ENCODE results near the gene DECR2.

DECR2 gene

DNA sequence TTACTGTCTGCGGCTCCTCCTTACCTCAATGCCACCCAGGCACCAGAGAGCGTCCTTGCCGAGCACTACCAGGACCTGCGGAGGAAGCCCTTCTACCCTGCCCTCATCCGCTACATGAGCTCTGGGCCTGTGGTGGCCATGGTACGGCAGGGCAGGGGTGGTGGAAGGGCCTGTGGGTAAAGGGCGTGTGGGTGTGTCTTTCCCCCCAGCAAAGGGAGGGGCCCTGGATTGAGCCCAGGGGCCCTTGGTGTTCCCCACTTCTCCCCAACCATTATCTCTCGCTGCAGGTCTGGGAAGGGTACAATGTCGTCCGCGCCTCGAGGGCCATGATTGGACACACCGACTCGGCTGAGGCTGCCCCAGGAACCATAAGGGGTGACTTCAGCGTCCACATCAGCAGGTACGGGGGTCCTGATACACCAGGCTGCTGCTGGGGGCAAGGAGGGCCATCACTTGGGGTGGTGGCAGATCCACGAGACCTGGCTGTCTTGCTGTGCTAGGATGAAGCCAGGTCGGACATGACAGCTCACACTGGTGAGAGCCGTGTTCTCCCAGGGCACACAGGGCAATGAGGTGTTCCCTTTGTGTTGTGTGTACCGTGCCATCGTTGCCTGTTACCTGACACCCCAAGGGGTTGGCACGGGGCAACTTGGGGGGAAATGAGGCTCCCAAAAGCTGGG lies 2.2 kb upstream of the DECR2 start:
- Histone ChIP-seq H3K36me3 (ENCODE audit: control insufficient read depth, insufficient read depth, low read length) (no peaks in the 10 kb centered on the region; the same call in none of the 2 replicates), H3K27me3 (replicated peaks; ENCODE audit: control insufficient read depth, insufficient read depth, low read length) (no peaks in the 10 kb centered on the region), H3K4me3 (replicated peaks; ENCODE audit: low read depth, low read length) (no peak overlapping the region)
- TF ChIP-seq, protein P1, sequence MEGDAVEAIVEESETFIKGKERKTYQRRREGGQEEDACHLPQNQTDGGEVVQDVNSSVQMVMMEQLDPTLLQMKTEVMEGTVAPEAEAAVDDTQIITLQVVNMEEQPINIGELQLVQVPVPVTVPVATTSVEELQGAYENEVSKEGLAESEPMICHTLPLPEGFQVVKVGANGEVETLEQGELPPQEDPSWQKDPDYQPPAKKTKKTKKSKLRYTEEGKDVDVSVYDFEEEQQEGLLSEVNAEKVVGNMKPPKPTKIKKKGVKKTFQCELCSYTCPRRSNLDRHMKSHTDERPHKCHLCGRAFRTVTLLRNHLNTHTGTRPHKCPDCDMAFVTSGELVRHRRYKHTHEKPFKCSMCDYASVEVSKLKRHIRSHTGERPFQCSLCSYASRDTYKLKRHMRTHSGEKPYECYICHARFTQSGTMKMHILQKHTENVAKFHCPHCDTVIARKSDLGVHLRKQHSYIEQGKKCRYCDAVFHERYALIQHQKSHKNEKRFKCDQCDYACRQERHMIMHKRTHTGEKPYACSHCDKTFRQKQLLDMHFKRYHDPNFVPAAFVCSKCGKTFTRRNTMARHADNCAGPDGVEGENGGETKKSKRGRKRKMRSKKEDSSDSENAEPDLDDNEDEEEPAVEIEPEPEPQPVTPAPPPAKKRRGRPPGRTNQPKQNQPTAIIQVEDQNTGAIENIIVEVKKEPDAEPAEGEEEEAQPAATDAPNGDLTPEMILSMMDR (IDR thresholded peaks at IDR 0.05; ENCODE audit: insufficient read depth, low read length, poor library complexity, severe bottlenecking): no peak
- no peak for DNase-seq (ENCODE audit: extremely low read depth, insufficient read length)

DNA sequence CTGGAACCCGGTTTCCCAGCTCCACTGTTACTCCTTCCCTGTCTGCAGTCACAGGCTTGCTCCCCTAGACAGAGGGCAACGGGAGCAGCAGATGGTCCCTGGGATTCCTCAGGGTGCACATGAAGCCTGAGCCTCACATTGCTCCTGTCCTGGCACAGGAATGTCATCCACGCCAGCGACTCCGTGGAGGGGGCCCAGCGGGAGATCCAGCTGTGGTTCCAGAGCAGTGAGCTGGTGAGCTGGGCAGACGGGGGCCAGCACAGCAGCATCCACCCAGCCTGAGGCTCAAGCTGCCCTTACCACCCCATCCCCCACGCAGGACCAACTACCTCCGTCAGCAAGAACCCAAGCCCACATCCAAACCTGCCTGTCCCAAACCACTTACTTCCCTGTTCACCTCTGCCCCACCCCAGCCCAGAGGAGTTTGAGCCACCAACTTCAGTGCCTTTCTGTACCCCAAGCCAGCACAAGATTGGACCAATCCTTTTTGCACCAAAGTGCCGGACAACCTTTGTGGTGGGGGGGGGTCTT lies 1.6 kb upstream of the DECR2 start:
- Histone ChIP-seq H3K4me3 (replicated peaks; ENCODE audit: low read depth, low read length) (peak overlapping the region; percentile 93), H3K36me3 (ENCODE audit: control insufficient read depth, insufficient read depth, low read length) (no peaks in the 10 kb centered on the region; the same call in none of the 2 replicates), H3K27me3 (replicated peaks; ENCODE audit: control insufficient read depth, insufficient read depth, low read length) (no peaks in the 10 kb centered on the region)
- TF ChIP-seq, protein P1 (IDR thresholded peaks at IDR 0.05; ENCODE audit: insufficient read depth, low read length, poor library complexity, severe bottlenecking): no peak
- no peak for DNase-seq (ENCODE audit: extremely low read depth, insufficient read length)

DNA sequence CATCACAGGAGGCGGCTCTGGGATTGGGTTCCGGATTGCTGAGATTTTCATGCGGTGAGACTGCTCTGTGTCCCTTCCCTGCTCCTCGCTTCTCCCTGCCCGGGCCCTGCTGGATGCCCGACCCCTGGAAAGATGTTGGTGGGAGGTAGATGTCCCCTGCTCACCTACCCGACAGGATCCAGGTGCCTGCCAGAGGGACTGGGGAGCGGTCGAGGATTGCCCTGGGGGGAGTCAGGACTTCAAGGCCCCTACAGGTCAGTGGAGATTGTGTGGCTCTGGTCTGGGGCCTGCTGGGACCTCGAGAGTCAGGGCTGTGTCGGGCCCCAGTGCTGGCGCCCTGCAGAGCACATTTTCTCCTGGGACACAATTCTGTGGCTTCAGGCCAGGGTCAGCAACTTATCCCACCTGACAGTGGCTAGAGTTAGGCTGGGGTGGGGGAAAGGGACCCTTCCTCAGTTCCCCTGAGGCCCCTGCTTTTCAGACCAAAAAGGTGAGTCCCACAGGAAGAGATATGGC lies 3.3 kb downstream of the DECR2 start:
- Histone ChIP-seq H3K36me3 (ENCODE audit: control insufficient read depth, insufficient read depth, low read length) (no peaks in the 10 kb centered on the region), H3K27me3 (replicated peaks; ENCODE audit: control insufficient read depth, insufficient read depth, low read length) (no peaks in the 10 kb centered on the region), H3K4me3 (replicated peaks; ENCODE audit: low read depth, low read length) (no peak overlapping the region)
- TF ChIP-seq, protein P1 (IDR thresholded peaks at IDR 0.05; ENCODE audit: insufficient read depth, low read length, poor library complexity, severe bottlenecking): no peak
- no peak for DNase-seq (ENCODE audit: extremely low read depth, insufficient read length)

DNA sequence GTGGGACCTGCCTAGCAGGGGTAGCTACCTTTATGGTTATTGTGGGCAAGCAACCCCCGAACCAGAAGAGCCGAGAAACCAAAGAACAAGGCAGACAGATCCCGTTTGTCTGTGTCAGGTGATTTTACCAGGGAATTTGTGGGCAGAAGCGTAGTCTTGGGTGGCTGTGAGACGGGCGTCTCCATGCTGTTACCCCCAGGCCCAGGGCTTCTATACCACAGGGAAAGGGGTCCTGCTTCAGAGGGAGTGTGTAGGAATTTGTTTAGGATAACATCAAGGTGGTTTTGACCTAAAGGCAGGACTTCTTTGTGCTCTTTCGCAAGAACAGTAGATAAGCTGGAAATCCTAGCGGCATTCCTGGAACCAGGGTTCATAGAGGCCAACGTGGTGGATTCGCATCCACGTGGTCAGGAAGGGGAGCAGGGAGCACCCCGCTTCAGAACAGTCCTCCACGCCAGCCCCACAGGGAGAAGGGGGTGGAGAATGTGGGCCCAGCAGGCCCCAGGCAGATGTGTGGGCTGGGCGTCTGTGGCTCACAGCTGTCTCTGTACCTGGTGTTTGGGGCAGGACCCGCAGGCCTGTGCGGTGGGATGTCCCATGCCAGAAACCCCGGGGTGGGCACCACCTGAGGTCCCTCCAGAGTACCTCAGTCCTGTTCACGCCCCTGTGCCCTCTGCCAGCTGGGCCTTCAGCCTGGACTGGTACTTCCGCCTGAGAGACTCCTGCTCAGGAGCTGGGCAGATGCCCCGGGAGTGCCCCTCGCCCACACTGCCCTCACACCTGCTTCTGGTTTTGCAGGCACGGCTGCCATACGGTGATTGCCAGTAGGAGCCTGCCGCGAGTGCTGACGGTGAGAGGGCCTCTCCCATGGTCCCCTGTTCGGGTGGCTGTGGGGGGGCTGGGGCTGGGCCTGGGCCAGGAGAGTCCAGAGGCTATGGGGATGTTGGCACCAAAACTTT lies 4.1 kb downstream of the DECR2 start:
- no peak for DNase-seq (ENCODE audit: extremely low read depth, insufficient read length)
- TF ChIP-seq, protein P1 (IDR thresholded peaks at IDR 0.05; ENCODE audit: insufficient read depth, low read length, poor library complexity, severe bottlenecking): no peak
- H3K36me3 ChIP-seq (ENCODE audit: control insufficient read depth, insufficient read depth, low read length): no peaks in the 10 kb centered on the region
- no peaks in the 10 kb centered on the region for H3K27me3 ChIP-seq (replicated peaks; ENCODE audit: control insufficient read depth, insufficient read depth, low read length)
- H3K4me3 ChIP-seq (replicated peaks; ENCODE audit: low read depth, low read length): no peak overlapping the region

DNA sequence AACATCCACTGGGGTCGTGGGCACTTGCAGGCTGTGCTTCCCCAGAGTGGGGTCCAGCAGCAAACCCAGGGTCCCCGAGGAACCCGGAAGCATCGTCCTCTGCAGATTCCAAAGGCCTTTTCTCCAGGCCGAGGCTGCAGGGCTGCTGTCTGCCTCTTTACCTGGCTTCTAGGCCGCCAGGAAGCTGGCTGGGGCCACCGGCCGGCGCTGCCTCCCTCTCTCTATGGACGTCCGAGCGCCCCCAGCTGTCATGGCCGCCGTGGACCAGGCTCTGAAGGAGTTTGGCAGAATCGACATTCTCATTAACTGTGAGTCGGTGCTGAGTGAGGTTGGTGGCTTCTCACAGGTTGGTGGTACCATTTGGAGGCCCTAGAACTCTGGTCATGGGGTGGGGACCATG lies 5.6 kb downstream of the DECR2 start:
- H3K27me3 ChIP-seq (replicated peaks; ENCODE audit: control insufficient read depth, insufficient read depth, low read length): no peaks in the 10 kb centered on the region
- no peak for DNase-seq (ENCODE audit: extremely low read depth, insufficient read length)
- no peak overlapping the region for H3K4me3 ChIP-seq (replicated peaks; ENCODE audit: low read depth, low read length)
- H3K36me3 ChIP-seq (ENCODE audit: control insufficient read depth, insufficient read depth, low read length): peaks cover 3% of the 10 kb centered on the region; the same call in 1 of the 2 replicates
- TF ChIP-seq, protein P1 (IDR thresholded peaks at IDR 0.05; ENCODE audit: insufficient read depth, low read length, poor library complexity, severe bottlenecking): no peak
